ENCODE data around the gene HM13. TPM values are rescaled to one million over a fixed set of nuclear protein-coding genes. Genes with fewer than 3 reads are reported as not detected.

Gene HM13
- total and polyA plus RNA-seq, 2 of the 13 experiments (the other 11 are each of a cell fraction or from before 2014, with no cell fraction given) = 118 to 243 TPM

GRCh38 chr20:31560746-31561598 lies 46.7 kb downstream of the HM13 start:
- H3K4me3 ChIP-seq (replicated peaks in 1 of 3; ENCODE audit: insufficient read depth in 1 of 3, low read depth in 2 of 3, low read length in 3 of 3) = no peak overlapping the region
- H3K36me3 ChIP-seq (replicated peaks in 1 of 2; ENCODE audit: control insufficient read depth in 1 of 2, insufficient read depth in 2 of 2, low read length in 2 of 2) = peaks cover 47 to 77% of the 10 kb centered on the region in 2 experiments
- intact Hi-C loops (cut with micrococcal nuclease; ENCODE audit: unreplicated experiment) = loop anchor here (1.0 kb wide), 2 partner anchors 8 to 52 kb away; no protein-coding TSS in a partner anchor
- CTCF ChIA-PET (ENCODE audit: low intra/inter-chr PET ratio, low total read pairs) = interaction anchor here (0.8 to 12.9 kb wide), 3 partner anchors 9 to 52 kb away, joined by 3 to 454 read pairs (median 18); no protein-coding TSS in a partner anchor
- H3K27me3 ChIP-seq (ENCODE audit: control insufficient read depth in 1 of 2, insufficient read depth in 2 of 2, low read length in 2 of 2) = no peaks in the 10 kb centered on the region
- ATAC-seq = no peak
- H2AFZ ChIP-seq (ENCODE audit: low read length) = no peak overlapping the region
- no peak for DNase-seq (ENCODE audit: low spot score)
- no peaks in the 10 kb centered on the region; the same call in 1 of the 2 replicates for H4K20me1 ChIP-seq (ENCODE audit: insufficient read depth, low read length)
- no peak overlapping the region for H3K9ac ChIP-seq (ENCODE audit: insufficient read depth, low read depth, low read length)
- H3K9me3 ChIP-seq (ENCODE audit: low read length) = no peaks in the 10 kb centered on the region
- 93% methylated on average over 7 of the region's 7 CpGs for WGBS (ENCODE audit: low lambda C conversion rate)
- H3K4me1 ChIP-seq (ENCODE audit: insufficient read depth, low read length) = peaks cover 30% of the 10 kb centered on the region
- no peak for FAIRE-seq
- H3K27ac ChIP-seq (ENCODE audit: extremely low read length, insufficient read depth, low read length) = peak overlapping the region; percentile 65
- POLR2A ChIA-PET = interaction anchor here (0.8 to 6.5 kb wide), 9 partner anchors 9 to 163 kb away, joined by 3 to 203 read pairs (median 7); partner anchors contain the start of gene ID1
- H3K79me2 ChIP-seq (ENCODE audit: insufficient read depth, low read length) = no peaks in the 10 kb centered on the region
- in situ Hi-C loops (cut with HindIII; ENCODE audit: extremely low pct_ligation_motif_present, low pct_unique_long_range_greater_than_20kb) = loop anchor here (5.0 to 10.0 kb wide), 2 partner anchors 51 to 164 kb away; partner anchors contain the start of gene BCL2L1
- no TSS peak for BruUV-seq (replicated peaks)
- H3K4me2 ChIP-seq (ENCODE audit: low read depth, low read length) = no peak overlapping the region
- TF ChIP-seq PHF21A (CRISPR knock-in tag; IDR thresholded peaks at IDR 0.05) = no peak
- no peak for TF ChIP-seq SUZ12 (IDR thresholded peaks at IDR 0.05; ENCODE audit: low read depth, low read length)
- TF ChIP-seq ZNF382 (CRISPR knock-in tag; IDR thresholded peaks at IDR 0.05; ENCODE audit: borderline replicate concordance) = no peak
- peak; percentile 92 for TF ChIP-seq ZNF629 (CRISPR knock-in tag; conservative IDR thresholded peaks at IDR 0.05)
- no peak for TF ChIP-seq ZNF672 (CRISPR knock-in tag; IDR thresholded peaks at IDR 0.05)
- peak; percentile 20; the same call in 1 of the 2 replicates for TF ChIP-seq POLR2G (IDR thresholded peaks at IDR 0.05; ENCODE audit: low read depth, low read length)
- TF ChIP-seq EEA1 (CRISPR knock-in tag; IDR thresholded peaks at IDR 0.05; ENCODE audit: borderline replicate concordance) = no peak
- peak; percentile 34 to 63; a peak in 3 of 4 replicates for TF ChIP-seq MAFK (conservative IDR thresholded peaks at IDR 0.05 in 1 of 2, IDR thresholded peaks at IDR 0.05 in 1 of 2; ENCODE audit: low read length in 2 of 2)
- TF ChIP-seq ZMYM3 (CRISPR knock-in tag; IDR thresholded peaks at IDR 0.05) = peak; percentile 52; the same call in 1 of the 2 replicates
- peak; percentile 1; the same call in 1 of the 2 replicates for TF ChIP-seq TGIF2 (CRISPR knock-in tag; IDR thresholded peaks at IDR 0.05)
- peak; percentile 24; the same call in 1 of the 2 replicates for TF ChIP-seq USF2 (IDR thresholded peaks at IDR 0.05; ENCODE audit: low read depth, low read length)
- no peak for TF ChIP-seq USF2 (CRISPR knock-in tag; IDR thresholded peaks at IDR 0.05; ENCODE audit: borderline replicate concordance)
- peak; percentile 88 for TF ChIP-seq RBM22 (optimal IDR thresholded peaks at IDR 0.05; ENCODE audit: low read length)
- peak; percentile 53; the same call in 1 of the 2 replicates for TF ChIP-seq CHD4 (IDR thresholded peaks at IDR 0.05; ENCODE audit: borderline replicate concordance, low read length)
- TF ChIP-seq KDM4B (CRISPR knock-in tag; IDR thresholded peaks at IDR 0.05) = no peak
- TF ChIP-seq ZNF547 (CRISPR knock-in tag; IDR thresholded peaks at IDR 0.05) = peak; percentile 44; the same call in 1 of the 2 replicates
- peak; percentile 52 for TF ChIP-seq MAFF (IDR thresholded peaks at IDR 0.05; ENCODE audit: low read depth, low read length)
- TF ChIP-seq, protein P1, sequence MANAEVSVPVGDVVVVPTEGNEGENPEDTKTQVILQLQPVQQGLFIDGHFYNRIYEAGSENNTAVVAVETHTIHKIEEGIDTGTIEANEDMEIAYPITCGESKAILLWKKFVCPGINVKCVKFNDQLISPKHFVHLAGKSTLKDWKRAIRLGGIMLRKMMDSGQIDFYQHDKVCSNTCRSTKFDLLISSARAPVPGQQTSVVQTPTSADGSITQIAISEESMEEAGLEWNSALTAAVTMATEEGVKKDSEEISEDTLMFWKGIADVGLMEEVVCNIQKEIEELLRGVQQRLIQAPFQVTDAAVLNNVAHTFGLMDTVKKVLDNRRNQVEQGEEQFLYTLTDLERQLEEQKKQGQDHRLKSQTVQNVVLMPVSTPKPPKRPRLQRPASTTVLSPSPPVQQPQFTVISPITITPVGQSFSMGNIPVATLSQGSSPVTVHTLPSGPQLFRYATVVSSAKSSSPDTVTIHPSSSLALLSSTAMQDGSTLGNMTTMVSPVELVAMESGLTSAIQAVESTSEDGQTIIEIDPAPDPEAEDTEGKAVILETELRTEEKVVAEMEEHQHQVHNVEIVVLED (CRISPR knock-in tag; IDR thresholded peaks at IDR 0.05; ENCODE audit: borderline replicate concordance) = peak; percentile 19; the same call in 1 of the 2 replicates
- TF ChIP-seq YEATS2 (CRISPR knock-in tag; IDR thresholded peaks at IDR 0.05; ENCODE audit: borderline replicate concordance) = no peak
- no peak for TF ChIP-seq ZNF816 (CRISPR knock-in tag; IDR thresholded peaks at IDR 0.05; ENCODE audit: borderline replicate concordance)
- TF ChIP-seq ELF3 (CRISPR knock-in tag; IDR thresholded peaks at IDR 0.05) = no peak

All from HepG2 (cell line).